ENCODE results near the gene KCTD20. TPM values are rescaled to one million over a fixed set of nuclear protein-coding genes. Genes with fewer than 3 reads are reported as not detected.
"Not testable (repeated sequence)": the region's sequence is repeated elsewhere in the genome, so short reads cannot be mapped to it uniquely, and the experiment has no call there.

KCTD20 gene
- 48.1 and 52.5 TPM in 2 replicates for total RNA-seq
- long read RNA-seq, full-length matches to known transcripts, result 19 of 46 reads
- long read RNA-seq, partial matches to known transcripts, result 3 of 46 reads
- long read RNA-seq, other reads (novel, unspliced or antisense), result 24 of 46 reads

GRCh38 chr6:36442671-36443470 is at the start of gene KCTD20, which contains the start of gene PXT1:
Gene KCTD20 (plus strand): TSS chr6:36443000. CDS start chr6:36470098, 27,098 bp downstream.
Gene PXT1 (minus strand): TSS chr6:36442854. CDS start chr6:36426082, 16,772 bp downstream.
- peaks cover 36% of the 10 kb centered on the region for H3K4me1 Mint-ChIP-seq
- H3K27me3 Mint-ChIP-seq (ENCODE audit: low read depth), result no peaks in the 10 kb centered on the region
- H3K27ac Mint-ChIP-seq (ENCODE audit: unreplicated experiment), result peak within 1 kb of the TSS; percentile 98
- H3K9me3 Mint-ChIP-seq, result no peaks in the 10 kb centered on the region
- peak; percentile 70 for DNase-seq (ENCODE audit: low read depth, low spot score)
- H3K36me3 Mint-ChIP-seq (ENCODE audit: low read depth), result no peaks in the 10 kb centered on the region
- H3K4me3 Mint-ChIP-seq, result peak within 1 kb of the TSS; percentile 92
- TF ChIP-seq CTCF (conservative IDR thresholded peaks at IDR 0.05), result no peak

GRCh38 chr6:36399970-36400369 is 42.8 kb upstream of the KCTD20 start:
- no peak overlapping the region for H3K4me3 Mint-ChIP-seq
- TF ChIP-seq CTCF (conservative IDR thresholded peaks at IDR 0.05), result no peak
- H3K27ac Mint-ChIP-seq (ENCODE audit: unreplicated experiment), result no peak overlapping the region
- H3K36me3 Mint-ChIP-seq (ENCODE audit: low read depth), result no peaks in the 10 kb centered on the region
- no peaks in the 10 kb centered on the region for H3K4me1 Mint-ChIP-seq
- no peak for DNase-seq (ENCODE audit: low read depth, low spot score)
- peaks cover 4% of the 10 kb centered on the region for H3K27me3 Mint-ChIP-seq (ENCODE audit: low read depth)
- H3K9me3 Mint-ChIP-seq, result no peaks in the 10 kb centered on the region

GRCh38 chr6:36402481-36402880 is 40.3 kb upstream of the KCTD20 start:
- Mint-ChIP-seq H3K27me3 (ENCODE audit: low read depth) (peaks cover 7% of the 10 kb centered on the region), H3K4me3 (no peak overlapping the region), H3K27ac (ENCODE audit: unreplicated experiment) (no peak overlapping the region), H3K36me3 (ENCODE audit: low read depth) (no peaks in the 10 kb centered on the region), H3K9me3 (no peaks in the 10 kb centered on the region), H3K4me1 (no peaks in the 10 kb centered on the region)
- no peak for DNase-seq (ENCODE audit: low read depth, low spot score)
- no peak for TF ChIP-seq CTCF (conservative IDR thresholded peaks at IDR 0.05)

GRCh38 chr6:36404164-36404563 is 38.6 kb upstream of the KCTD20 start:
- no peaks in the 10 kb centered on the region for H3K4me1 Mint-ChIP-seq
- H3K36me3 Mint-ChIP-seq (ENCODE audit: low read depth), result no peaks in the 10 kb centered on the region
- peaks cover 7% of the 10 kb centered on the region for H3K27me3 Mint-ChIP-seq (ENCODE audit: low read depth)
- no peak for DNase-seq (ENCODE audit: low read depth, low spot score)
- no peaks in the 10 kb centered on the region for H3K9me3 Mint-ChIP-seq
- no peak overlapping the region for H3K27ac Mint-ChIP-seq (ENCODE audit: unreplicated experiment)
- TF ChIP-seq CTCF (conservative IDR thresholded peaks at IDR 0.05), result no peak
- H3K4me3 Mint-ChIP-seq, result no peak overlapping the region

- H3K9me3 Mint-ChIP-seq; H3K4me1 Mint-ChIP-seq; H3K36me3 Mint-ChIP-seq (ENCODE audit: low read depth); H3K27ac Mint-ChIP-seq (ENCODE audit: unreplicated experiment); DNase-seq (ENCODE audit: low read depth, low spot score); H3K27me3 Mint-ChIP-seq (ENCODE audit: low read depth); H3K4me3 Mint-ChIP-seq: not testable (repeated sequence)
These were observed 33.1 kb upstream of the KCTD20 start for GRCh38 chr6:36409718-36410117.
